ENCODE measurements around the gene HNRNPD. TPM values are rescaled to one million over a fixed set of nuclear protein-coding genes. Genes with fewer than 3 reads are reported as not detected.

The HNRNPD gene
- 17.0 and 19.2 TPM in 2 replicates for total RNA-seq

GRCh38 chr4:82373816-82374625, at the start of gene HNRNPD:
TSS of gene HNRNPD (minus strand) at chr4:82373991. CDS start at chr4:82373678, 313 bp downstream.

Other genes starting within 250 kb of the HNRNPD start
- gene HNRNPDL, start 56.5 kb upstream of the HNRNPD start, total RNA-seq, result 99.0 and 132 TPM in 2 replicates
- gene ENOPH1, start 56.6 kb upstream of the HNRNPD start, total RNA-seq, result 30.4 and 35.1 TPM in 2 replicates
- 0.65 and 2.7 TPM in 2 replicates for gene TMEM150C, start 188.0 kb upstream of the HNRNPD start, total RNA-seq